GM12873 (cell line): ENCODE data around the gene SP7.

ENCODE experiments used
- CTCF ChIP-seq: IDR thresholded peaks from 2 replicates; pipeline ENCODE4 v1.5.1; 2012; ENCODE audit warnings: low read depth, mild to moderate bottlenecking, moderate library complexity, low read length, control low read depth; ENCODE audit not compliant: insufficient read depth; ENCODE audit errors: missing control alignments

Gene SP7

DNA sequence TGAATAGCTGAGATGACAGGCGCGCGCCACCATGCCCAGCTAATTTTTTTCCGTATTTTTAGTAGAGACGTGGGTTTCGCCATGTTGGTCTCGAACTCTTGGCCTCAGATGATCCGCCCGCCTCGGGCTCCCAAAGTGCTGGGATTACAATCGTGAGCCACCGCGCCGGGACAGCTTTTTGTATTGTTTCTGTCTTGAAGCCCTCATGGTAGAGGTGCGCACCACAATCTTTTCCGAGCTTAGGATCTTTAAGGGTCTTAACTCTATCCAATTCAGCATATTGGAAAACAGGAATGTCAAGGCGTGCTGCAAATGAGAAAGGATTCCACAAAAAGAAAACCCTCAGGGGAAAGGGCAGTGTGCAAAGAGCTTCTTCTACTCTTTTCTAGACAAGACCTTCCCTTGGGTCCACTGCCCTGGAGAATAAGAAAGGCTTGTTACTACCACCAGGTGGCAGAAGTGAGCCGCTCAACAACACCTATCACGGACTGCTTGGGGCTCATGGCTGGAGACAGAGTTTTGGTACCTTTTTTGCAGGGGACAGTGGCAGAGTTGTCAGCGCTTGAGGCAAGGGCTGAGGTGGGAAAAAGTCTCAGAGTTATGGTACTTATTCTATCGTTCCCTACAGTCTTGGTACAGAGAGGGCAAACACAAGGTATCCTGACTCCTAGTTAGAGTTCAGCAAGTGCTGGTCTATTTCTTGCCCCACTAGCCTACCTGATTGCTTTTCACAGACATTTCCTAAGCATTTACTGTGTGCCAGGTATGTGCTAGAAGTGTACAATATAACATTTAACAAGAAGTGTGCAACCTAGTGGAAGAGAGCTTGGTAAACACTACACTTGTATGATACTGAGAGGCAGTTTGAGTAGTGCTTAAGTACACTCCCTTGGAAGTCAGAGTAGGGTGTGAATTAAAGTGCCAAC, 16.4 kb upstream of the SP7 start:
- TF ChIP-seq CTCF: peak; percentile 87

DNA sequence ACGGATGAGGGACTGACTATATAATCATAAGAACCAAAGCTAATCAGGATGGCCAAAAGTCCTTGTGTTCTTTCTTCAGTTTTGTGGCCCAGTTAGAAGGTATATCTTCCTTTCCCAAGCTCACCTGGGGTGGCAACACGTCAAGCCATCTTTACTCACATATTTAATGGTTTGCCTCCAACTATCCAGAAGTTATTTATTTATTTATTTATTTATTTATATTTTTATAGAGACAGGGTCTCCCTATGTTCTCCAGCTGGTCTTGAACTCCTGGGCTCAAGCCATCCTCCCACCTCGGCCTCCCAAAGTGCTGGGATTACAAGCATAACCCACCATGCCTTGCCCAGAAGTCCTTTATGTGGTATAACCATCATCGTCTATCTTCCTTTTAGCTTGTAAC, 11.8 kb upstream of the SP7 start:
- no peak for TF ChIP-seq CTCF

- TF ChIP-seq CTCF: no peak
Observed at GRCh38 chr12:53346491-53346890, 10.3 kb upstream of the SP7 start.

GRCh38 chr12:53345486-53346188, 9.5 kb upstream of the SP7 start:
- TF ChIP-seq CTCF: no peak

DNA sequence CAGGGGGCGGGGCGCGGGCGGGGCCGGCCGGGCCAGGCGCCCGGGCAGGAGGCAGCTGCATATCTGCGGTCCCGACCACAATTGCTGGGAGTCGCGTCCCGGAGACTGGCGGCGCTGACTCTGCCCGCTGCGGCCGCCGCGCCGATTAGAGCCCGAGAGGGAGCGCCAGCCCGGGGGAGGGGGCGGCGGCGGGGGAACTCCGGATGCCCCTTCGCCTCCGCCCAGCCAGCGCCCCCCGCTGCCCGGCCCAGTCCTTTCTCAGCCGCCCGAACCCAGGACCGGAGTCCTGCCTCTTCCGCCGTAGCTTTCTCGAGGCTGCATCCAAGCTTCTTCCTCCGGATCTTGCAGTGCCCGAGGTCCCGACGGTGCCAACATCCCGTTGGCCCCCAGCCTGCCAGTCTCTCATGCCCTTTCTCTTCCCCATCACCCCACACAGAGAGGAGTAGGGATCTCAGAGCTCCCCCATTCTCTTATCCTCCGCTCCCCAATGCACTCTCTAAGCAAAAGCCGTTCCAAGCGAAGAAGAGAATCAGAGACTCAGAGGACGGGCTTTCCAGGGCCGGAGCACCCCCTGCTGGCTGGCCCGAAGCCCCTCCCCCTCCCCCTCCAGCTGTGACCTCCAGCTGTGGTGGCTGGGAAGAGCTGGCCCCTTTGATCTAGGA, 8.8 kb upstream of the SP7 start:
- TF ChIP-seq CTCF: peak; percentile 78

GRCh38 chr12:53344487-53344823, 8.3 kb upstream of the SP7 start:
- no peak for TF ChIP-seq CTCF

DNA sequence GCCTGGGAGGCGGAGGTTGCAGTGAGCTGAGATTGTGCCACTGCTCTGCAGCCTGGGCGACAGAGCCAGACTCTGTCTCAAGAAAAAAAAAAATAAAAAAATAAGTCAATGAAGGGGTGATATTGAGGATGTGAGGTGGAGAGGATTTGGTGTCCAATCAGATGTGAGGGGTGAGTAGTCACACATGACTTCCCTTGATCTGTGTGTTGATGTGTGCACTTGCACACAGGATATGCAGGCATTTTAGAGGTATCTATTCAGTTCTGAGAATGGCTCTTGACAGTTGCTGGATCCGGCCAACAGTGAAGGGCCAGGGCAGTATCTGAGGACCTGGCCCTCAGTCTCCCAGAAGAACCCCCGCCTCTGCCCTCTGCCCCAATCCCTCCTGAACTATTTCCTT, 7.8 kb upstream of the SP7 start:
- no peak for TF ChIP-seq CTCF
